K562 (cell line): Measurements from ENCODE around the gene TANK.

ENCODE experiments used
- HLTF ChIP-seq: fragments of 450-650 bp; IDR thresholded peaks from 2 replicates; pipeline ENCODE4 v1.6.1; 2016
- JUNB ChIP-seq: fragments of 450-650 bp; formaldehyde crosslinking; conservative IDR thresholded peaks from 2 replicates; pipeline ENCODE4 v1.4.0; 2020; ENCODE audit warnings: mild to moderate bottlenecking
- MYNN ChIP-seq, 2 experiments: sonication (generic); formaldehyde crosslinking in 1 of 2; IDR thresholded peaks; 2 replicates each; pipeline versions ENCODE4 v1.5.0 to v1.6.1; 2016 to 2020; ENCODE audit warnings: antibody characterized with exemption in 1 of 2, missing genetic modification reagents in 1 of 2
- TCF7L2 ChIP-seq: fragments of 150-350 bp; IDR thresholded peaks from 2 replicates; pipeline ENCODE4 v1.6.1; 2016; ENCODE audit warnings: low read depth, mild to moderate bottlenecking, low read length, moderate library complexity
- ZFX ChIP-seq: sonication (generic); formaldehyde crosslinking; IDR thresholded peaks from 2 replicates; pipeline ENCODE4 v1.8.0; 2022; ENCODE audit warnings: mild to moderate bottlenecking, missing genetic modification reagents, moderate library complexity
- ZNF699 ChIP-seq: fragments of 250-450 bp; sonication (Bioruptor Pico); IDR thresholded peaks from 2 replicates; pipeline ENCODE4 v1.8.0; 2021; ENCODE audit warnings: mild to moderate bottlenecking, moderate library complexity; ENCODE audit not compliant: insufficient replicate concordance

DNA sequence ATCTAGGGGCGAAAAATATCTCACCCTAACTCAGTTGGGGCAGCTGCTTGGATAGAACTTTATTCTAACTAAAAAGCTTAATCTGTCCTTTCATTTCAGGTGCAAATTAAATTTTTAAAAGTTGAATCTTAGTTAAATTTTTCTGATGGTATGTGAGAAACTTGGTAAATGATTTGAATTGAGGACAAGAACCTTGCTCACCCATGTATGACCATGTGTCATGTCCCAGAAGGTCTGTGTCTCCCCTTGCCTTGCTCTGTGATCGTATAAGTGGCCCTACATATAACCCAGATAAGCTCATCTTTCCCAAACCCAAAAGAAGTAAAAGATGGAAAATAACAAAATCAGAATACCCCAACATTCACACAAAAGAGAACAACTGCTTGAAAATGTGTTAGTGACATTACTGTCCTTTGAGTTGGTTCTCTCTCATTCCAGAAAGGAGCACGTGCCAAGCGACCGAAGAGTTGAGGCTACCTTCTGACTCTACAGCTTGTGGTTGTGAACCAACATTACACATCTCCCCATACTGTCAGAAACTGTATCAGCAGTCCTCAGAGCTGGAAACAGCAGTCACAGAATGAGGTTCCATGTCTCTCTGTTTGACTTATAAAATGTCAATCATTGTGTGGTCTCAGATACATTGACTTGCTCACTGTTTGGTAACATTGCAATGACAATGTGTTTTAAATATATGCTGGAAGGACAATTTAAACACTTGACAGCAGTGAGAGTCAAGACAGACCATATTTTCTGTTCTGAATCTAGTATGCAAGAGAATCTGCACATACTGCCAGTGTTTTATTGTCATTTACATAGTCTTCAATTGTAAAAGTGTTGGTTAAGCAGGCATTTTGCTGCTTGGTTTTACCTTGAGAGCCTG lies 46.3 kb upstream of the TANK start:
- TF ChIP-seq ZNF699 (no peak), JUNB (CRISPR knock-in tag) (no peak), TCF7L2 (no peak), MYNN (IDR thresholded peaks at IDR 0.05) (no peak), MYNN (CRISPR knock-in tag; IDR thresholded peaks at IDR 0.05) (no peak), ZFX (CRISPR knock-in tag) (no peak), HLTF (no peak)
